ENCODE measurements around the gene MAJIN. TPM values are rescaled to one million over a fixed set of nuclear protein-coding genes. Genes with fewer than 3 reads are reported as not detected.

Gene MAJIN
- total RNA-seq, 5 donors from 2014 or later (not counting 1 experiment from before 2014, with no cell fraction given) = 0.44 to 1.8 (median 0.82) TPM; not detected in 1

DNA sequence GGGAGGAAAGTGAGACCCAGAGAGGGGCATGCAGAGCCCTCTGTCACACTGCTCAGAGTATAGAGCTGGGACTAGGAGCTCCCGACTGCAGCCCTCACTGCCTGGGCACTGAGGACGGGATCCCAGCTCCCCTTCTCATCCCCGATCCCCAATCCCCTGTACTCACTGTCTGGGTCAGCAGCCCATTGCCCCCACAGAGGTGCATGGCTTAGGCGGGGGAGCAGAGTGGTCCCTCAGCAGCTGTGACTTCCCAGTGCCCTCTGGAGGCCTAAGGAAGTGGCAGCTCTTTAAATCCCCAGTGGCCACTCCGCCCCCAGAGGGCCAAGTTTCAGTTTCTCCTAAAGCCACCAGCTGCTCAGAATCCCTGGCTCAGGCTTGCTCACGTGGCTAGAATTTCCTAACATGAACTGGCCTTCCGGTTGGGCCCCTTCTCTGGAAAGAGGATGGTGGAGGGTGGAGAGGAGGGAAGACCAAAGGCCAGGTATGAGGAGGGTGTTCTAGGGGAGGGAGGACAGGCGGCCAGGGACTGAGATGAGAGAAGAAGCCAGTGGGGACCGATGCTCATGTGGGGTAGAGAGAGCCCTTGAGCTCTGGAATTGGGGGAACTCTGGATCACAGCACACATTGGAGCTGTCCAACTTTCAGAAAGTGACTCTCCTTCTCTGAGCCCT lies 24.9 kb upstream of the MAJIN start, which contains the start of gene BATF2:
Gene BATF2, minus strand, starts transcription at position 262 of the 671 bp plus-strand sequence. Its CDS starts 57 bp downstream, at position 205.
- Histone ChIP-seq H3K4me3 (ENCODE audit: control insufficient read depth in 1 of 2, extremely low read depth in 1 of 2, low read length in 1 of 2) (no peak within 1 kb of the TSS), H3K27ac (ENCODE audit: low read length) (no peak within 1 kb of the TSS), H3K27me3 (replicated peaks in 1 of 2; ENCODE audit: control insufficient read depth in 2 of 2, extremely low read depth in 1 of 2, insufficient read depth in 2 of 2, low read length in 1 of 2) (peaks cover 0 to 28% of the 10 kb centered on the region in 2 experiments), H3K36me3 (ENCODE audit: control insufficient read depth in 2 of 2, extremely low read depth in 1 of 2, insufficient read depth in 1 of 2, low read length in 1 of 2) (no peaks in the 10 kb centered on the region), H3K4me1 (ENCODE audit: control insufficient read depth in 1 of 2, extremely low read depth in 1 of 2, insufficient read depth in 2 of 2, low read length in 2 of 2) (peaks cover 0 to 7% of the 10 kb centered on the region in 2 experiments), H3K9me3 (no peaks in the 10 kb centered on the region)
- DNase-seq = peak in 3 of 35 experiments; percentile 3 to 23 (median 22)
- Mint-ChIP-seq H3K36me3 (no peaks in the 10 kb centered on the region), H3K4me1 (peaks cover 9 to 16% (median 12%) of the 10 kb centered on the region in 3 donors), H3K27me3 (peaks cover 1 to 4% of the 10 kb centered on the region in 2 donors), H3K27ac (no peak within 1 kb of the TSS), H3K4me3 (no peak within 1 kb of the TSS), H3K9me3 (no peaks in the 10 kb centered on the region)
- peak in 1 of 4 experiments; percentile 38 for ATAC-seq (replicated peaks in 1 of 4)
- POLR2A ChIA-PET = no interaction called here
- WGBS (ENCODE audit: insufficient coverage) = 32% methylated on average over 8 of the region's 9 CpGs
- CTCF ChIA-PET = interaction anchor here (0.7 to 0.9 kb wide), 2 partner anchors 148 to 185 kb away, joined by 3 read pairs; no protein-coding TSS in a partner anchor

DNA sequence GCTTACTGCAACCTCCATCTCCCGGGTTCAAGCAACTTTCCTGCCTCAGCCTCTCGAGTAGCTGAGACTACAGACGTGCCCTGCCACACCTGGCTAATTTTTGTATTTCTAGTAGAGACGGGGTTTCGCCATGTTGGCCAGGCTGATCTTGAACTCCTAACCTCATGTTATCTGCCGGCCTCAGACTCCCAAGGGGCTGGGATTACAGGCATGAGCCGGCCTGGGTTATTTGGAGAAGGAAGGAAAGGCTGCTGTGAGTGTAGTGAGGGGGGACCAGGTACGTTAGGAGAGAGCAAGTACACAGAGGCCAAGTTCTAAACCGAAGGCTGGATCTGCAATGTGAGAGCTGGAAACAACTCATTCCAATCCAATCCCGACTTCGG lies 24.4 kb upstream of the MAJIN start:
- Histone ChIP-seq H3K27ac (ENCODE audit: low read length) (no peak overlapping the region), H3K4me1 (ENCODE audit: control insufficient read depth in 1 of 2, extremely low read depth in 1 of 2, insufficient read depth in 2 of 2, low read length in 2 of 2) (peaks cover 0 to 7% of the 10 kb centered on the region in 2 experiments), H3K9me3 (no peaks in the 10 kb centered on the region), H3K27me3 (replicated peaks in 1 of 2; ENCODE audit: control insufficient read depth in 2 of 2, extremely low read depth in 1 of 2, insufficient read depth in 2 of 2, low read length in 1 of 2) (peaks cover 0 to 24% of the 10 kb centered on the region in 2 experiments), H3K36me3 (ENCODE audit: control insufficient read depth in 2 of 2, extremely low read depth in 1 of 2, insufficient read depth in 1 of 2, low read length in 1 of 2) (no peaks in the 10 kb centered on the region), H3K4me3 (ENCODE audit: control insufficient read depth in 1 of 2, extremely low read depth in 1 of 2, low read length in 1 of 2) (no peak overlapping the region)
- POLR2A ChIA-PET = no interaction called here
- Mint-ChIP-seq H3K4me3 (no peak overlapping the region), H3K4me1 (peaks cover 9 to 18% (median 12%) of the 10 kb centered on the region in 3 donors), H3K9me3 (no peaks in the 10 kb centered on the region), H3K27ac (no peak overlapping the region), H3K36me3 (no peaks in the 10 kb centered on the region), H3K27me3 (peaks cover 1 to 4% of the 10 kb centered on the region in 2 donors)
- CTCF ChIA-PET = interaction anchor here in 1 of 2 donors (0.9 kb wide), 1 partner anchor 186 kb away, joined by 3 read pairs; no protein-coding TSS in a partner anchor
- DNase-seq = no peak
- ATAC-seq (replicated peaks in 1 of 4) = no peak
- 63% methylated on average over 4 of the region's 11 CpGs for WGBS (ENCODE audit: insufficient coverage)

DNA sequence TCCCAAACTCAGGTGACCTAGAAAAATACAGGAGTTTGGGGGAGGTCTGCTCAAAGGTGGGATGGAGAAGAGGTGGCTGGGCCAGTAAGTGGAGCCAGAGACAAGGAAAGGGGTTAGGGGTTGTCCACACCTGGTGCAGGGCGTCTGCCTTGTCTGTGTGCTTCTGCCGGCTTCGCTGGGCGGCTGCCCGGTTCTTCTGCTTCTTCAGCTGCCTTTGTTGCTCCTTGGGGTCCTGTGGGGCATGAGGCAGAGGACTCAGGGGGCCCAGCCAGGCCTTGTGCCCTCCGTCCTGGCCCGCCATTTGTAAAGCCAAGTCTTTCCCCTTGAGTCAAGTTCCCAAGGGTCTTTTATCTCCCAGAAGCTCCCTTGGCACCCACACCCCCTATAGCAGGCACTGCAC lies 22.4 kb upstream of the MAJIN start:
- no peaks in the 10 kb centered on the region for H3K9me3 Mint-ChIP-seq
- ChIA-PET POLR2A (interaction anchor here in 1 of 2 donors (0.5 kb wide), 1 partner anchor 39 kb away, joined by 4 read pairs; no protein-coding TSS in a partner anchor), CTCF (no interaction called here)
- no peak overlapping the region for H3K4me3 ChIP-seq (ENCODE audit: control insufficient read depth in 1 of 2, extremely low read depth in 1 of 2, low read length in 1 of 2)
- H3K36me3 Mint-ChIP-seq = no peaks in the 10 kb centered on the region
- 81% methylated on average over 5 of the region's 7 CpGs for WGBS (ENCODE audit: insufficient coverage)
- DNase-seq (no peak), ATAC-seq (replicated peaks in 1 of 4) (no peak)
- H3K27me3 ChIP-seq (replicated peaks in 1 of 2; ENCODE audit: control insufficient read depth in 2 of 2, extremely low read depth in 1 of 2, insufficient read depth in 2 of 2, low read length in 1 of 2) = peaks cover 0 to 29% of the 10 kb centered on the region in 2 experiments
- H3K4me1 ChIP-seq (ENCODE audit: control insufficient read depth in 1 of 2, extremely low read depth in 1 of 2, insufficient read depth in 2 of 2, low read length in 2 of 2) = peaks cover 2 to 18% of the 10 kb centered on the region in 2 experiments
- peaks cover 18 to 30% (median 22%) of the 10 kb centered on the region in 3 donors for H3K4me1 Mint-ChIP-seq
- no peak overlapping the region for H3K4me3 Mint-ChIP-seq
- H3K9me3 ChIP-seq = no peaks in the 10 kb centered on the region
- H3K27ac Mint-ChIP-seq = no peak overlapping the region
- H3K36me3 ChIP-seq (ENCODE audit: control insufficient read depth in 2 of 2, extremely low read depth in 1 of 2, insufficient read depth in 1 of 2, low read length in 1 of 2) = no peaks in the 10 kb centered on the region
- H3K27ac ChIP-seq (ENCODE audit: low read length) = no peak overlapping the region
- H3K27me3 Mint-ChIP-seq = peaks cover 1 to 4% of the 10 kb centered on the region in 2 donors

DNA sequence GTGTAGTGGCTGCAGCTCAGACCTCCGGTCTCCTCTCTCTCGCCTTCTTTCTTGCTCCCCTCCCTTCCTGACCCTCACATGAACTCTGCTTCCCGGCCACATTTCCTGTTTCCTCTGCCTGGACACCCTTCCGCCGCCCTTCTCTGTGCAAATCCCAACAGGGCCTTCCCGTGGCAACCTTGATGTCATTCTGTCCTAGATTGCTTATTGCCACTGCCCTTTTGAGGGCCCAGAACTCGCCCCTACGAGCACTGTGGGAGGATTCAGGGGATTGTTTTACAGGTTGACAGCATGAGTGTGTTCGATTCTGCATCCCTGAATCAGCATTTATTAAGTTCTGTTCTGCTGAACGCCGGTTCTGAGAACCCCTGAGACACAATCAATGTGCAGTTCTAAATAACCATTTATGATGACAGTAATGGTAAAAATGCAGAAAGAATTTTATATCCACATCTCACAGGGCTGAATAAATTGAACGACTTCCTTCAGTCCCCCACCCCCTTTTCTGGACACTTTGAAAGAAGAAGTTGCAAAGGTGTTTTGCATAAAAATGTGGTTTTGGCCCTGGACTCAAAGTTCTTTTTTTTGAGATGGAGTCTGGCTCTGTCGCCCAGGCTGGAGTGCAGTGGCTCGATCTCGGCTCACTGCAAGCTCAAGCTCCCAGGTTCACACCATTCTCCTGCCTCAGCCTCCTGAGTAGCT lies 18.5 kb upstream of the MAJIN start:
- Histone ChIP-seq H3K4me3 (ENCODE audit: control insufficient read depth in 1 of 2, extremely low read depth in 1 of 2, low read length in 1 of 2) (no peak overlapping the region), H3K36me3 (ENCODE audit: control insufficient read depth in 2 of 2, extremely low read depth in 1 of 2, insufficient read depth in 1 of 2, low read length in 1 of 2) (no peaks in the 10 kb centered on the region), H3K27ac (ENCODE audit: low read length) (no peak overlapping the region), H3K4me1 (ENCODE audit: control insufficient read depth in 1 of 2, extremely low read depth in 1 of 2, insufficient read depth in 2 of 2, low read length in 2 of 2) (peaks cover 2 to 13% of the 10 kb centered on the region in 2 experiments), H3K9me3 (no peaks in the 10 kb centered on the region), H3K27me3 (replicated peaks in 1 of 2; ENCODE audit: control insufficient read depth in 2 of 2, extremely low read depth in 1 of 2, insufficient read depth in 2 of 2, low read length in 1 of 2) (peaks cover 0 to 31% of the 10 kb centered on the region in 2 experiments)
- 37% methylated on average over 3 of the region's 15 CpGs for WGBS (ENCODE audit: insufficient coverage)
- peak overlapping the region in 1 of 2 donors; percentile 72 for H3K27ac Mint-ChIP-seq
- H3K4me3 Mint-ChIP-seq = peak overlapping the region in 2 of 3 donors; percentile 11 to 22
- ChIA-PET POLR2A (no interaction called here), CTCF (no interaction called here)
- H3K27me3 Mint-ChIP-seq = peaks cover 2 to 7% of the 10 kb centered on the region in 2 donors
- no peaks in the 10 kb centered on the region for H3K9me3 Mint-ChIP-seq
- ATAC-seq (replicated peaks in 1 of 4) (no peak), DNase-seq (no peak)
- H3K36me3 Mint-ChIP-seq = no peaks in the 10 kb centered on the region
- peaks cover 13 to 22% (median 14%) of the 10 kb centered on the region in 3 donors for H3K4me1 Mint-ChIP-seq

DNA sequence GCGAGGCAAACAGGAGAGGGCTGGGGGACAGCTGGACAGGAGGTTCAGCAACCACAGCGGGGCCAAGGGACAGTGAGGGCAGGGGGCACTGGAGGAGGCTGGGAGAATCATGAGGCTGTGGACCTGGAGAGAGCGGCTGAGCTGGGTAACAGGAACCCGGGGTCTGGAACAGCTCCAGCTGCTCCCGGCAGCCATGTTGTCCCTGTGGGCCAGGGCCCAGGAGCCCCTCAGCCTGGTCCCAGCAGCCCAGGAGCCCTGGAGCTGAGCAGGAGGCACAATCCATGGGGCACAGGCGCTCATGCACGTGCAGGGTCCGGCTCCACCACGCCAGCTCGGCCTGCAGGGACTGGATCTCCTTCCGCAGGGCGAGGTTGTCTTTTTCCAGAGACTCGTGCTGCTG lies 17.5 kb upstream of the MAJIN start:
- no peak overlapping the region for H3K4me3 ChIP-seq (ENCODE audit: control insufficient read depth in 1 of 2, extremely low read depth in 1 of 2, low read length in 1 of 2)
- CTCF ChIA-PET = no interaction called here
- no peaks in the 10 kb centered on the region for H3K9me3 Mint-ChIP-seq
- POLR2A ChIA-PET = no interaction called here
- peaks cover 3 to 9% of the 10 kb centered on the region in 2 donors for H3K27me3 Mint-ChIP-seq
- no peaks in the 10 kb centered on the region for H3K36me3 Mint-ChIP-seq
- 83% methylated on average over 12 of the region's 13 CpGs for WGBS (ENCODE audit: insufficient coverage)
- no peak overlapping the region for H3K27ac ChIP-seq (ENCODE audit: low read length)
- DNase-seq = no peak
- H3K27me3 ChIP-seq (replicated peaks in 1 of 2; ENCODE audit: control insufficient read depth in 2 of 2, extremely low read depth in 1 of 2, insufficient read depth in 2 of 2, low read length in 1 of 2) = peaks cover 0 to 29% of the 10 kb centered on the region in 2 experiments
- H3K4me1 Mint-ChIP-seq = peaks cover 13 to 22% (median 14%) of the 10 kb centered on the region in 3 donors
- H3K4me3 Mint-ChIP-seq = no peak overlapping the region
- peaks cover 2 to 13% of the 10 kb centered on the region in 2 experiments for H3K4me1 ChIP-seq (ENCODE audit: control insufficient read depth in 1 of 2, extremely low read depth in 1 of 2, insufficient read depth in 2 of 2, low read length in 2 of 2)
- no peaks in the 10 kb centered on the region for H3K9me3 ChIP-seq
- H3K36me3 ChIP-seq (ENCODE audit: control insufficient read depth in 2 of 2, extremely low read depth in 1 of 2, insufficient read depth in 1 of 2, low read length in 1 of 2) = no peaks in the 10 kb centered on the region
- no peak for ATAC-seq (replicated peaks in 1 of 4)
- no peak overlapping the region for H3K27ac Mint-ChIP-seq

DNA sequence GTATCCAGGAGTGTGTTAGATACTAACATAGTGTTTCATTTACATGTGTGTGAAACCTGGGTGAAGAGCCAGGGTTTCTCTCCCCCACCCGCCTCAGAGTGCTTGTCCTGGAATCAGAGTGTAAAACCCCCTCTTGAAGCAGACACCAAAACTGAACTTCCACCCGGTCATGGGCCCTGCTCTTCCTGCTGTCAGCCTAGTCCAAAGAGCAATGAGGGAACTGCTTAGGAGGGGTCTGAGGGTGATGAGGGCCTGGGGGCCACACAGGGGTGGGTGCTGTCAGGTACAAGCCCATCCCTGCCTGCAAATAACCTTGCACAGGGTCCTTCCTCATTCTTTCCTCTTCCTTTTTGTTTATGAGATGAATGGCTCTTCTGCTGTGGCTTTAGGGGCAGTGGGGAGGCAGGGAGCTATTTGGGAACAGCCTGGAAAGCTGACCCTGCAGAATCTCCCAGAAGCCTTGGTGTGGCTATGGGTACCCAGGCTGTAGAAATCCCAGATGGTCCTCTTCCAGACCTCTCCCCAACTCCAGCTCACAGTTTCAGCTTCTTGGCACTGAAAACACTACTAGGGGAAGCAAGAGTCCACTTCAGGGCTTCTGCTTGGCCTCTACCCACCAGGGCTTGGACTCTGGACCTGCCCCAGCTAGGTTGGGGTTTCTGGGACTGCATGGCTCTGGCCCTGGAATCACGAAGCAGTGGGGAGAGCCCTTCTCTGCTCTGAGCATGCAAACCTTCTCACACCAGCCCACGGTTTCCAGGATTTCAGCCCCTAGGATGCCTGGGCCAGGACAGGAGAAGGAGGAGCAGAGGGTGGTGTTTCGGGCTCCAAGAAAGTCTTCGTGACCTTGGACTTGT lies 16.3 kb upstream of the MAJIN start:
- peaks cover 3 to 11% of the 10 kb centered on the region in 2 donors for H3K27me3 Mint-ChIP-seq
- CTCF ChIA-PET = interaction anchor here in 1 of 2 donors (0.6 kb wide), 1 partner anchor 1395 kb away, joined by 7 read pairs; no protein-coding TSS in a partner anchor
- WGBS (ENCODE audit: insufficient coverage) = 92% methylated on average over 2 of the region's 6 CpGs
- no peak overlapping the region for H3K27ac Mint-ChIP-seq
- ATAC-seq (replicated peaks in 1 of 4) (no peak), DNase-seq (no peak)
- Histone ChIP-seq H3K9me3 (no peaks in the 10 kb centered on the region), H3K4me1 (ENCODE audit: control insufficient read depth in 1 of 2, extremely low read depth in 1 of 2, insufficient read depth in 2 of 2, low read length in 2 of 2) (peaks cover 2 to 13% of the 10 kb centered on the region in 2 experiments), H3K27me3 (replicated peaks in 1 of 2; ENCODE audit: control insufficient read depth in 2 of 2, extremely low read depth in 1 of 2, insufficient read depth in 2 of 2, low read length in 1 of 2) (peaks cover 0 to 26% of the 10 kb centered on the region in 2 experiments), H3K27ac (ENCODE audit: low read length) (no peak overlapping the region), H3K4me3 (ENCODE audit: control insufficient read depth in 1 of 2, extremely low read depth in 1 of 2, low read length in 1 of 2) (no peak overlapping the region), H3K36me3 (ENCODE audit: control insufficient read depth in 2 of 2, extremely low read depth in 1 of 2, insufficient read depth in 1 of 2, low read length in 1 of 2) (no peaks in the 10 kb centered on the region)
- peaks cover 13 to 22% (median 14%) of the 10 kb centered on the region in 3 donors for H3K4me1 Mint-ChIP-seq
- no peak overlapping the region for H3K4me3 Mint-ChIP-seq
- POLR2A ChIA-PET = no interaction called here
- H3K9me3 Mint-ChIP-seq = no peaks in the 10 kb centered on the region
- H3K36me3 Mint-ChIP-seq = no peaks in the 10 kb centered on the region

All from T-cell (primary cell).